Measurements from ENCODE around the gene COL21A1.

- no peak for TF ChIP-seq CTCF (conservative IDR thresholded peaks at IDR 0.05; ENCODE audit: low read depth, low read length)
- no peak for TF ChIP-seq SMC3 (IDR thresholded peaks at IDR 0.05; ENCODE audit: low read depth, low read length)
- TF ChIP-seq POLR2A (IDR thresholded peaks at IDR 0.05; ENCODE audit: low read depth, low read length) = no peak
- TF ChIP-seq RAD21 (IDR thresholded peaks at IDR 0.05; ENCODE audit: low read length) = no peak
- TF ChIP-seq CHD1 (IDR thresholded peaks at IDR 0.05; ENCODE audit: low read depth, low read length) = no peak
- TF ChIP-seq MXI1 (IDR thresholded peaks at IDR 0.05; ENCODE audit: borderline replicate concordance, low read depth, low read length) = no peak
- no peak for TF ChIP-seq USF2 (IDR thresholded peaks at IDR 0.05; ENCODE audit: low read depth, low read length)
- no peak for TF ChIP-seq MAZ (IDR thresholded peaks at IDR 0.05; ENCODE audit: borderline replicate concordance, low read depth, low read length)
- TF ChIP-seq ELK1 (IDR thresholded peaks at IDR 0.05; ENCODE audit: borderline replicate concordance, low read depth, low read length) = no peak
- TF ChIP-seq CEBPB (IDR thresholded peaks at IDR 0.05; ENCODE audit: low read depth, low read length) = no peak
- no peak for TF ChIP-seq MAFK (IDR thresholded peaks at IDR 0.05; ENCODE audit: low read depth, low read length)
- TF ChIP-seq RFX5 (IDR thresholded peaks at IDR 0.05; ENCODE audit: low read depth, low read length) = no peak
Observed at GRCh38 chr6:56065408-56065807, 182.0 kb downstream of the COL21A1 start.

Data from IMR-90 (cell line).